NB4 (cell line): ENCODE measurements around the gene CLMN.

Source experiments
- POLR2A ChIP-seq: IDR thresholded peaks from 2 replicates; pipeline ENCODE4 v1.6.1; 2011; ENCODE audit warnings: mild to moderate bottlenecking; ENCODE audit not compliant: insufficient read length; ENCODE audit errors: extremely low read depth
- TF ChIP-seq, protein P1 (sequence below): IDR thresholded peaks from one replicate; pipeline ENCODE4 v1.5.1; 2012; ENCODE audit warnings: low read depth, low read length
- TF ChIP-seq, protein P2 (sequence below): IDR thresholded peaks from 2 replicates; pipeline ENCODE4 v1.6.1; 2011; ENCODE audit warnings: low read depth, low read length

DNA sequence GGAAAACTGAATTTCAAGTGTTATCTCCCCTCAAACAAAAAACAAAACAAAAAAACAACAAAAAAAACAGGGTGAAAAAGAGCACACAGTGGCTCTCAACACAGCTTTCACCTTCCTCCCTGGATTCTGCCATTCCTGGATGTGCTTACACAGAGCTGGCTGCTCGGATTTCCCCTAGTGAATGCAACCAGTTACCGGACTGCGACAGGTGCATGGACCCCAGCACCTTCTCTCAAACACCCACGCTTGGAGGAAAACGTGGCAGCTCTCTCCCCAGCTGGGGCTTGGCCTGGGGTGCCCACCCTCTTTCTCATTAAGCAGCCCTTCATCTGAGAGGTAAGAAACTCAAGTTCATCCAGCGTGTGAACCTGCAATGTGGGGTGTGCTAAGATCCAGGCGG is 128.9 kb downstream of the CLMN start:
- TF ChIP-seq, protein P1, sequence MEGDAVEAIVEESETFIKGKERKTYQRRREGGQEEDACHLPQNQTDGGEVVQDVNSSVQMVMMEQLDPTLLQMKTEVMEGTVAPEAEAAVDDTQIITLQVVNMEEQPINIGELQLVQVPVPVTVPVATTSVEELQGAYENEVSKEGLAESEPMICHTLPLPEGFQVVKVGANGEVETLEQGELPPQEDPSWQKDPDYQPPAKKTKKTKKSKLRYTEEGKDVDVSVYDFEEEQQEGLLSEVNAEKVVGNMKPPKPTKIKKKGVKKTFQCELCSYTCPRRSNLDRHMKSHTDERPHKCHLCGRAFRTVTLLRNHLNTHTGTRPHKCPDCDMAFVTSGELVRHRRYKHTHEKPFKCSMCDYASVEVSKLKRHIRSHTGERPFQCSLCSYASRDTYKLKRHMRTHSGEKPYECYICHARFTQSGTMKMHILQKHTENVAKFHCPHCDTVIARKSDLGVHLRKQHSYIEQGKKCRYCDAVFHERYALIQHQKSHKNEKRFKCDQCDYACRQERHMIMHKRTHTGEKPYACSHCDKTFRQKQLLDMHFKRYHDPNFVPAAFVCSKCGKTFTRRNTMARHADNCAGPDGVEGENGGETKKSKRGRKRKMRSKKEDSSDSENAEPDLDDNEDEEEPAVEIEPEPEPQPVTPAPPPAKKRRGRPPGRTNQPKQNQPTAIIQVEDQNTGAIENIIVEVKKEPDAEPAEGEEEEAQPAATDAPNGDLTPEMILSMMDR, result no peak
- TF ChIP-seq, protein P2, sequence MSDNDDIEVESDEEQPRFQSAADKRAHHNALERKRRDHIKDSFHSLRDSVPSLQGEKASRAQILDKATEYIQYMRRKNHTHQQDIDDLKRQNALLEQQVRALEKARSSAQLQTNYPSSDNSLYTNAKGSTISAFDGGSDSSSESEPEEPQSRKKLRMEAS, result no peak
- no peak for TF ChIP-seq POLR2A
